Activated naive CD4-positive, alpha-beta T cell treated with Interleukin-2 at 50 U/mL for 16 hours (primary cell): ENCODE data around the gene DLGAP1.
"Not testable (repeated sequence)": the region's sequence is repeated elsewhere in the genome, so short reads cannot be mapped to it uniquely, and the experiment has no call there.

Experiments
- DNase-seq: peaks from one replicate; pipeline ENCODE4 v3.0.0-alpha.2; 2020

Gene DLGAP1

GRCh38 chr18:4455113-4455811 lies at the start of gene DLGAP1:
Gene DLGAP1, minus strand, starts transcription at chr18:4455307.
- DNase-seq: no peak

GRCh38 chr18:4494703-4495284 lies 39.7 kb upstream of the DLGAP1 start:
- DNase-seq: not testable (repeated sequence)

GRCh38 chr18:4468511-4468910 lies 13.4 kb upstream of the DLGAP1 start:
- DNase-seq: no peak

- no peak for DNase-seq
Measured at GRCh38 chr18:4454537-4455112, 482 bp downstream of the DLGAP1 start.

- no peak for DNase-seq
Measured at GRCh38 chr18:4453874-4454536, 1.1 kb downstream of the DLGAP1 start.

- DNase-seq: no peak
Measured at GRCh38 chr18:4453567-4453873, 1.6 kb downstream of the DLGAP1 start.

- no peak for DNase-seq
Measured at GRCh38 chr18:4450065-4450658, 4.9 kb downstream of the DLGAP1 start.

- DNase-seq: no peak
Measured at GRCh38 chr18:4445902-4446301, 9.2 kb downstream of the DLGAP1 start.

GRCh38 chr18:4444306-4444705 lies 10.8 kb downstream of the DLGAP1 start:
- no peak for DNase-seq

- no peak for DNase-seq
Measured at GRCh38 chr18:4441098-4441497, 14.0 kb downstream of the DLGAP1 start.

- DNase-seq: no peak
Measured at GRCh38 chr18:4438938-4439337, 16.2 kb downstream of the DLGAP1 start.

GRCh38 chr18:4433717-4434116 lies 21.4 kb downstream of the DLGAP1 start:
- DNase-seq: no peak

- no peak for DNase-seq
Measured at GRCh38 chr18:4430836-4431235, 24.3 kb downstream of the DLGAP1 start.

GRCh38 chr18:4417714-4418113 lies 37.4 kb downstream of the DLGAP1 start:
- DNase-seq: no peak

- no peak for DNase-seq
Measured at GRCh38 chr18:4416976-4417375, 38.1 kb downstream of the DLGAP1 start.

- no peak for DNase-seq
Measured at GRCh38 chr18:4412286-4412685, 42.8 kb downstream of the DLGAP1 start.

GRCh38 chr18:4406856-4407255 lies 48.3 kb downstream of the DLGAP1 start:
- no peak for DNase-seq

- DNase-seq: no peak
Measured at GRCh38 chr18:4405965-4406364, 49.1 kb downstream of the DLGAP1 start.

GRCh38 chr18:4403836-4404235 lies 51.3 kb downstream of the DLGAP1 start:
- no peak for DNase-seq

- no peak for DNase-seq
Measured at GRCh38 chr18:4400911-4401310, 54.2 kb downstream of the DLGAP1 start.

GRCh38 chr18:4399929-4400328 lies 55.2 kb downstream of the DLGAP1 start:
- no peak for DNase-seq

GRCh38 chr18:4394700-4395099 lies 60.4 kb downstream of the DLGAP1 start:
- DNase-seq: no peak

- no peak for DNase-seq
Measured at GRCh38 chr18:4391859-4392258, 63.2 kb downstream of the DLGAP1 start.

- DNase-seq: no peak
Measured at GRCh38 chr18:4385876-4386275, 69.2 kb downstream of the DLGAP1 start.
